Subcutaneous adipose tissue (tissue), 4 donors: Measurements from ENCODE around the gene LIMCH1. TPM values are rescaled to one million over a fixed set of nuclear protein-coding genes. Genes with fewer than 3 reads are reported as not detected.

Source experiments
- total RNA-seq, 4 donors: library from RNA; depleted of rRNA; stranded (reverse); fragments of >200 nt; gene quantifications; one replicate each; pipeline ENCODE4 v1.1.0, GENCODE V29; 2016
- TF ChIP-seq, protein P1 (sequence below): fragments of 450-650 bp; IDR thresholded peaks from one replicate; pipeline ENCODE4 v1.5.1; 2016; ENCODE audit warnings: low read depth, mild to moderate bottlenecking, control low read depth, antibody characterized with exemption, moderate library complexity

The LIMCH1 gene
- total RNA-seq, 4 donors from 2014 or later = 25.8 to 47.8 (median 34.6) TPM

DNA sequence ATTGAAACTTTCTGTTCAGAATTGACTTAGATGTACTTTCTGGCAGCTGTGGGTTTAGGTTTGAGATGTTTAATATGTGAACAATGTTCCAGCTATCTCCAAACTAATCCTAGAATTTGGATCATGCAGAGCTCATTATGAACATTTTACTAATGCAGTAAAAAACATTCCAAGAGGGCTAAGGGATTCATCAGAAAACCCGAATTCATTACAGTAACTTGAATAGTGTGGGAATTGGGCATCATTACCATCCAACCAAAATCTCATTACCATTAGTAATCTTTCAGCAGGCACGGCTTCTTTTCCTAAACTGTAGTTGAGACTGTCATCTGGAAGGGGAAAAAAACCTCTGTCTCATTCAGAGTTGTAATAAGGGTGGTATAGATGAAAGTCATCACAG is 91.0 kb downstream of the LIMCH1 start:
- TF ChIP-seq, protein P1, sequence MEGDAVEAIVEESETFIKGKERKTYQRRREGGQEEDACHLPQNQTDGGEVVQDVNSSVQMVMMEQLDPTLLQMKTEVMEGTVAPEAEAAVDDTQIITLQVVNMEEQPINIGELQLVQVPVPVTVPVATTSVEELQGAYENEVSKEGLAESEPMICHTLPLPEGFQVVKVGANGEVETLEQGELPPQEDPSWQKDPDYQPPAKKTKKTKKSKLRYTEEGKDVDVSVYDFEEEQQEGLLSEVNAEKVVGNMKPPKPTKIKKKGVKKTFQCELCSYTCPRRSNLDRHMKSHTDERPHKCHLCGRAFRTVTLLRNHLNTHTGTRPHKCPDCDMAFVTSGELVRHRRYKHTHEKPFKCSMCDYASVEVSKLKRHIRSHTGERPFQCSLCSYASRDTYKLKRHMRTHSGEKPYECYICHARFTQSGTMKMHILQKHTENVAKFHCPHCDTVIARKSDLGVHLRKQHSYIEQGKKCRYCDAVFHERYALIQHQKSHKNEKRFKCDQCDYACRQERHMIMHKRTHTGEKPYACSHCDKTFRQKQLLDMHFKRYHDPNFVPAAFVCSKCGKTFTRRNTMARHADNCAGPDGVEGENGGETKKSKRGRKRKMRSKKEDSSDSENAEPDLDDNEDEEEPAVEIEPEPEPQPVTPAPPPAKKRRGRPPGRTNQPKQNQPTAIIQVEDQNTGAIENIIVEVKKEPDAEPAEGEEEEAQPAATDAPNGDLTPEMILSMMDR = no peak

- TF ChIP-seq, protein P1 = no peak
These were observed 93.6 kb downstream of the LIMCH1 start for GRCh38 chr4:41631523-41631922.

DNA sequence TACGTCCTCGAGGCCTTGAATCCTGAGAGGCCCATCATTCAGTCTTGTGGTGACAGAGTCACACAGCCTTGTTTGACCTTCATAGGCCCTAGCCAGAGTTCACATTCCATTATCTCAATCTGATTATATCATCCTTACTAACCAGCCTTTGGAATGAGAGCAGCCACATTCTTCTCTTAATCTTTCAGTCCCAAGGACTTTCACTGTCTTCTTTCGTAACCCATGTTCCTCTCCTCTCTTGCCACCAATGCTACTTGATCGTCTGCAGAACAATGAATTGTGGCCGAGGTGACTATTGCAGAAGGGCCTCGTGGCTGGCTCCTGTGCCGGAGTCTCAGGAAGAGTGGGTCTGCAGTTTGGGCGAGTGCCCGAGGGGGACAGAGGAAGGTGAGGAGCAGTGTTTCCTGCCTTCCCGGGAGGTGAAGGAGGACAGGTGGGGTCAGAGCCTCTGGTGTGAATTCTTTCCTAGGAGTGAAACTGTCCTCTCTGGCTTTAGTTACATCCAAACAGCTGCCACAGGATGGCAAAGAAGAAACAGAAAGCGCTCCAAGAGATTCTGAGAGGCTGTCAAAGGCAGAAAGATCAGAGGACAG is 94.6 kb downstream of the LIMCH1 start:
- TF ChIP-seq, protein P1 = no peak

DNA sequence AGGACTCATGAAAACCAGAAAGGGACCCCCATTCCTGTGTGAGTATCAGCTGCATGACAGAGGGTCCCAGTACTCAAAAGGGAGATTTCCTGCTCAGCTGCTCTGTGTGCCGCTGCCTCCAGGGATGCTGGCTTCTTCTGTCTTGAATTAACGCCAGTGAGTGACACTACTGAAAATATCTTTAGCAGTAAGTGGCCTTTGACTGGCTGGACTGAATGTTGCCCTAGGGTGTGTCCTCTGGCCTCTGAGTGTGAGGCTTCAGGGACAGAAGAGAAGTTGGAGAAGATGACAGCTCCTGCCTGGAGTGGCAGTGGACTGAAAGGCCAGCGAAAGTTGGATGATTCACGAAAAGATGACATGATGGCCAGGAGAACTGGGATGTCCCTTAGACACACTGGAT is 95.4 kb downstream of the LIMCH1 start:
- TF ChIP-seq, protein P1 = no peak

DNA sequence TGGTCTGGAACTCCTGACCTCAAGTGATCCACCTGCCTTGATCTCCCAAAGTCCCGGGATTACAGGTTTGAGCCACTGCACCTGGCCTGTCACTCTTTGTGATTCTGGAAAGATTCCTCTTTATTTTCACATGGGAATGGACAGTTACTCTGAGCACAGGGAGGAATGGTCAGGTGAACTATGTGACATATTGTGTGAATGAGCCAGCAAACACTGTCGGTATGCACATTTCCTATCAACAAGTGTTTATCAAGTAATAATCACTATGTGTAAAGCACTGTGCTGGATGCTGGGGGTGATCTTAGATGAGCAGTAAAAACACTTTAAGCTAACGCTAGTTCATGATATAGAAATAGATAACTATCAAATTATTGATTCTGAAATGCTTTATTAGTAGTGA is 97.5 kb downstream of the LIMCH1 start:
- TF ChIP-seq, protein P1 = no peak

DNA sequence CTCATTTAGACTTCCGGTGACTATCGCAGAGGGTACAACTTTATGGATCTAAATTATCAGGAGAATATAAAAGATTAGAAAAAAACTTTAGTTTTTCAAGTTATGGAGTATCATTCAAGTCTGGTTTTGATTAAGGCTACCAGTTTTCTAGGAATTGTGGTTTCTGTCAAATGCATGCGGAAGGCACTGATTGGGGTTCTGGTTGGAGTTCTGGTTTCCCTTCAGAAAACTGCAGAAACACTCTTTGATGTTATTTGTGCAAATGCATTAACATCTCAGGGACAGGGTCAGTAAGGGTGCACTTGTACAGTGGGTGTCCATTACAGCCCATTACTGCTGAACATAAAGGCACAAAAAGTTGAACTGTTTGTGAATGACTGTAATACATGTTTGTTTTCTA is 100.2 kb downstream of the LIMCH1 start:
- TF ChIP-seq, protein P1 = no peak

- TF ChIP-seq, protein P1 = no peak
These were observed 100.9 kb downstream of the LIMCH1 start for GRCh38 chr4:41638866-41639265.
